Colon (tissue), 2 donors: ENCODE data around the gene AVPR2.

ENCODE experiments used
- FAIRE-seq: peaks from 2 replicates; lab custom pipeline; 2012; peaks lifted over from hg19 to GRCh38; lab: Jason Lieb, UNC
- donor health status: control.
- donor health status: control.

AVPR2 gene

DNA sequence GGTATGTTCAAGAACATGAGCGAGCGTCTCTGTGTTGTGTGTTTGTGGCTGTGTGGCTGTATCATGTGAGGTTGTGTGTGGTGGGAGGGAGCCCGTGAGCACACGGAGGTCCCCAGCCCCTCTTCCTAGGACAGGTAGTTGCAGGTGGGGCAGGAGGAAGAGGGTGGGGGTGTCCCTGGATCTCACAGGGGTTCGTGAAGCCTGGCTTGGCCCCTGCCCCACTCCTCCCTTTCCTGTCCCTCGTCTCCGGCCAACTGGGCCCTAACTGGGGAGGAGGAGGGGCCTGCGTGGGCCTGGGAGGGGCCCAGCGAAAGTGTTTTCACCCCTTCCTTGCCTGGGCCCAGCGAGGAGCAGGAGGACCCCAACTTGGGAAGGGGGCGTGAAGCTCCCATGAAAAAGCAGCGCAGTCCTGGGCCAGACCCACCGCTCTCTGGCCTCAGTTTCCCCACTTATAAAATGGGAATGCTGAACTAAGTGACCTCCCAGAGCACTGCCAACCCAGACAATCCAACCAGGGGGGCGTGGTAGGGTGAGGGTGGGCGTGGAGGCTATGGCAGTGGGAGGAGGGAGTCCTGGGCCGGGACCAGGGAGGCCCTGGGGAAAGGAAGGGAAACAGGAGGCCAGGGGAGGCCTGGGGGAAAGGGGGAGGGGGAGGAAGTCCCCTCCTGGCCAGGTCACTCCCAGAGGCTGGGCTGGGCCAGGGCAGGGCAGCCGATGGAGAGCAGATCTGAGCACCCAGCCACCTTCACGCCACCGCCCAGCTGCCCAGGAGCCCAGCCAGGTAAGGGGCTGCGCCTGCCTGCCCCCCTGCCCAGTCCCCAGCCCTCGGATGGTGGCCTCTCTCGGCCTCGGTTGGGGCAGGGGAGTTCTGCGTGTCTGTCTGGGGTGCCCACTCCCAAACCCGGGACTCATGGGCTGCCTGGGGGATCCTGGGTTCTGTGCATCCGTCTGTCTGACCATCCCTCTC, at the start of gene AVPR2:
Gene AVPR2 (plus strand): TSS at position 683 of the 967 bp plus-strand sequence. CDS start 473 bp downstream, outside the sequence.
- no peak for FAIRE-seq

DNA sequence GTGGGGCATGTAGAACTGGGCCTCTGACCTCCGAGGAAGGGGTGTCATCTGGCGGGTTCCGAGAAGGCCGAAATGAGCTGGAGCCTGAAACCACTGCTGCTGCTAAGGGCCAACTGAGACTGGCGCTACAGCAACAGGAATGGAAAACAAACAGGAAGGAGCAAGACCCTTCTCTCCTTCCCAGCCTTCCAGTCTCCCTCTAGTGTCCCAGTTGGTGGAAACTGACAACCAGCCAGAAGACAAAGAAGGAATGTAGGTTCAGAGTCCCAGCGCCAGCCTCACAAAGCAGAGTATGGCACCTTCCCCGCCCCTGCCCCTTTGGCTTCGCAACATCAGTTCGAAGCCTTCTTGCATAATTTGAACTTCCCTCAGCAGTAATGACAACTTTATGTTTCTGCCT, 49.8 kb upstream of the AVPR2 start:
- no peak for FAIRE-seq

DNA sequence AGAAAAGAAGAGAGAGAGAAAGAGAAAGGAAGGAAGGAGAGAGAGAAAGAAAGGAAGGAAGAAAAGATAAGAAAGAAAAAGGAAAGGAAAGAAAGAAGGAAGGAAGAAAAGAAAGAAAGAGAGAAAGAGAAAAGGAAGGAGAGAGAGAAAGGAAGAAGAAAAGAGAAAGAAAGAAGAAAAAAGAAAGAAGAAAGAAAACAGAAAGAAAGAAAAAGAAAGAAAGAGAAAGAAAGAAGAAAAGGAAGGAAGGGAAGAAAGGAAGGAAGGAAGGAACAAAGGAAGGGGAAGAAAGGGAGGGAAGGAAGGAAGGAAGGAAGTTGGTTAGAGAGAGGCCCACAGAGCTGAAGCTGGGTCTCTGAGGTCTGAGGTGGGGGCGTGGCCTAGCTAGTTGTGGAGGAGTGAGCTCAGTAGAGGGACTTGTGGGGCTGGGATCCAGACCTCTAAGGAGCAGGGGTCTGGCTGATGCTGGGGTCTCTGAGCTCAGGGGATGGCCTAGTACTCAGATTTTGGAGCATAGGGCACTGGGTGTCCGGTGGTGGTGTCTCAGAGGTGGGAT, 47.0 kb upstream of the AVPR2 start:
- FAIRE-seq: no peak

DNA sequence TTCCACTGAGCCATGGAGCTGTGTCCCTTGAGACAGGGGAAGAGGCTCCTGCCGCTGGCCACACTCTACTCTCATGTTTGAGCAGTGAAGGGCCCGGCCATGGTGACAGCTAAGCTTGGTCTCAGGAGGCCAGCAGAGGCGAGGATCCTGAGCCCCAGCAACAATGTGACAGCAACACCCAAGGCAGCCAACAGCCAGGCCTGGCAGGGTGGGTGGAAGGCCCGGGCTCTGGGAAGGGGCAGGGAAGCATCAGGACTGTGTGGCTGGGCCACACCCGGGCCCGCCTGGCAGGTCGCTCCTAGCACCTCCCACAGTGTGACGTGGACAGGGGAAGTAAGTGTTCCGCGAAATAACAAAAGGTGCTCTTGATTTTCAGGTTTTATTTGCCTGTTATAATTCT, 43.3 kb upstream of the AVPR2 start:
- FAIRE-seq: no peak

DNA sequence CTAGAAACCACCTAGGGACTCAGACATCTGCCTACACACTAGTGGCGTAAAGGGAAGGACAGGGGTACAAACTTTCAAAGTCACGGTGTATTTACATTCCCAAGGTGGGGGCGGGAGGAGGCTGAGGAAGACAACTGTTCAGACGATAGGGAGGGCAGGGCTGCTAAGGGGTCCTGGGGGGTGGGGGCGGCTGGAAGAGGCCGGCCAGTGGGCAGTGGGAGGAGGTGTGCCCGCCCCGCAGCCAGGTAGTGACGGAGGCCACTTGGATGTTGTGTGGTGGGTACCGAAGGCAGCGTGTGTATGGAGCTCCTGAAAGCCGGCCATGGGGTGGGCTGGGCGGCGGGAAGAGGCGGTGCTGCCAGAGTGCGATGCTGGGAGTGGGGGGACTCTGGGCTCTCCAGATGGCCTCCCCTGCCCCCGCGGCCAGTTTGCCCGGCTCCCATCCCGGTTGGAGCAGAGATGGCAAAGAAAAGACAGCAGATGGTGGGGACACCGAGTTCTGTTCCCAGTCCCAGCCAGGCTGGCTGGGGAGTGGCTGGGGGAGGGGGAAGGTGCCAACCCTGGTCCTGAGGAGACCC, 42.7 kb upstream of the AVPR2 start:
- FAIRE-seq: no peak

DNA sequence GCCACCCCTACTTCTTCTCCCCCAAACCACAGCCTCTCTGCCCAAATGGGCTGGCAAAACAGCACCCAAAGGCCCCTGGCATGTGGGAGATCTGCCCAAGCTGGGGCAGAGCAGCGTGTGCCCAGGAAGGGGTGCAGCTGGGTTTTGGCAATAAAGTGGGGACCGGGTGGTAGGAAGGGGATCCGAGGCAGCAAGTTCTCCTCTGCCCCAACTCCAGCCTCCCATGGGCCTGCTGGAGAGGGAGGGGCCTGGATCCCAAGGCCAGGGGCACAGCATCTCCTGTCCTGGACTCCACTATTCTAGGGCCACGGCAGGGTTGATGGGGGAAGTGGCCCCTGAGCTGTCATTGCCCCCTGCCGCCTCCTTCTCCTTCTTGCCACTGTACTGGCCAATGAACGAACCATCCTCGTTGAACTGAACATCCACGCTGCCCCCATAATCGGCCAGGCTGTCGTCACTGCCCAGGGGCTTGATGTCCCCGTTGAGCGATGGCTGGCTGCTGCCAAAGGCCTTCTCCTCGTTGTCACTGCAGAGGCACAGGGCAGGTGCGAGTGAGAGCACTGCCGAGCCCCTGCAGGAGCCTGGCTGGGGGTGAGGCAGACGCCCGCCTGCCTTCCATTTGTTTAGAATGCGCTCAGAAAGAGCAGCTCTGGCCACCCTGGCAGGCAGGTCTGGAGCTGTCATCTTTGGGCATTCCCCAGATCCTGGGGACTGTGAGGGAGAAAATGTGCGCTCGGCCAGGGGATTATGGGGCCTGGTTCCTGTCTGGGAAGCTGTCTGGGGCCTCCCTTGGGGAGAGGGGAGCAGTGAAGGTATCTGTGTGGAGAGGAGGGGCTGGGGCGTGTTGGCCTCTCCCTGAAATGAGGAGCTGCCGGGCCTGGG, 41.9 kb upstream of the AVPR2 start:
- FAIRE-seq: no peak

DNA sequence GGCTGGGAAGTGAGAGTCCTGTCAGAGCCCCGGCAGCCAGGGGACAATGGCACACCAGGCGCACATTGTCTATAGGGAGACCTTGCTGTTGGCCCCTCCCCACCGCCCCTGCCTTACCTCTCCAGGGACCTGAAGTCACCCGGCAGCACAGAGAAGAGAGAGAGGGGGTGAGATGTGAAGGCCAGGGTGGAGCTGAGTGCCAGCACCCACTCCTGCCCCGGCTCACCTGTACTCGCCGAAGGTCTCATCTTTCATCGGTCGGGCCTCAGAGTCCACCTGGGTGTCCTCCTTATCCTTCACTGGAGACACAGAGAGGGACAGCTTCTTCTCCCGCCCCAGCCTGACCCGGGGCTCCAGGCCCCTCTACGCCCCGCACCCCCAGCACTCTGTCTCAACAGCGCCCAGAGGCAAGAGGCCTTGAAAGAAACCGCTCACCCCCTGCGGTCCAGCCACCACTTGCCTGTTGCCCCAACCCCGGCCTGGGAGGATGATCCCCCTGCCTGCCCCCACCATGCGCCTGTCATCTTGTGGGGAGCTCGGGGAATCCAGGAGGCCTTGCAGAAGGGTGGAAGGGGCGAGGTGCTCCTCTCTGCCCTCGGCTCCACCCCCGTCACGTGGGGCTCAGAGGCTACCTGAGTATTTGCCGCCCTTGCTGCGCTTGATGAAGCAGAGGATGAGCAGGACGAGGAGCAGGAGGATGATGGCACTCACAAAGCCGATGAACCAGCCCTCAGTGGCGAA, 41.1 kb upstream of the AVPR2 start:
- FAIRE-seq: no peak

DNA sequence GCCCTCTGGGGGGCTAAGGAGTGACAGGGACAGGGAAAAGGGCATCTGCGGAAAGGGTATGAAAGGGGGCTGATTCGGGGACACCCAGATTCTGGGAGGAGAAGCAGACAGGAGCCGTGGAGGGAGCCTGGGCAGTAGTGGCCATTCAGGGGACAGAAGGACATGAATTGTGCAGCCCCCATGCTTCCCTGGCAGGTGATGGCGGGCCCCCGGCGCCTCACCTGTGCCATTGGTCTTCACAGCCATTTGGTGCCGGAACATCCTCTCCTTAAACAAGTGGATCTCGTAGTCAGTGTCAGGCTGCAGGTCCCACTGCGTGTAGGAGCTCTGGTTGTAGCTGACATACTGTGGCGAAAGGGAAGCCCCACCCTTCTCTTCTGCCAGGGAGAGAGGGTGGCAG, 40.4 kb upstream of the AVPR2 start:
- FAIRE-seq: no peak

DNA sequence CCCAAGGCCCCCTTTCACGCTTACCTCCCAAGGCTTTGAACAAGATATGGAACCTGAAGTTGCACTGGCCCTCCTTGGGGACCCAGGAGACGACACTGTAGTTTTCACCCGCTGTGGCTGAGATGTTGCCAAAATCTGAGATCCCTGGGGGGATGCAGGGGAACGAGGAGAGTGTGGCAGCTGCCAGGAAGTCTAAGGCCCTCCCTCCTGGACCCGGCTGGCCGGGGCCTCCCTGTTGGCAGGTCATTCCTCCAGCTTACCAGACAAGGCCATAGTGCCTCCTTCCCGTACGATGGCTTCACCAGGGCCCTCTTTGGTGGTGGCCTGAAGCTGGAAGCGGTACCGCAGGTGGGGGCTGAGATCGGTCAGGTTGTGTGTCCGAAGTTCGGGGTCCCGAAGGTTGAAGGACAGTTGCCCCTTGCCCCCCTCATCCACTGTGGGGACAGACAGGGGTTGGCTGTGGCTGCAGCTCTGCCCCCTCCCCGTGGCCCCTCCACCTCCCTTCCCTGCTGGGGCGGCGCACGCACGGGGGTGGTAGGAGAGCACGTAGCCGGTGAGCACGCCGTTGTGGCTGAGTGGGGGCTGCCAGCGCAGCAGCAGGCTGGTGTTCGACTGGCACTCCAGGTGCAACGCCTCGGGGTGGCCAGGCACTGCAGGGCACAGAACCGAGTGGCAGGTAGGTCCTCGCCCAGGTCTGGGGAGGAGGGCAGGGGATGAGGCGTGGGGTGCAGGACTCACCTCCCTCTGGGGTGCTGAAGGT, 39.7 kb upstream of the AVPR2 start:
- FAIRE-seq: no peak

DNA sequence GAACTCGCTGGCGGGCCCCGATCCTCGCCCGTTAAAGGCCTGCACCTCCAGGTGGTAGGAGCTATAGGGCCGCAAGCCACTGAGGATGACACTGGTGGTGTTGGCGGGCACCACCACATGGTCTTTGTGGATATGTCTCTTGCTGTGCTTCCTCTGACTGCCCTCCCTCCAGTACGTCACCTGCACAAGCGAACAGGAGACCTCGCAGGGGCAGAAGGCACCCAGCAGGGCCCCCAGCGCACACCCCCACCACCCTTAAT, 39.2 kb upstream of the AVPR2 start:
- FAIRE-seq: no peak

DNA sequence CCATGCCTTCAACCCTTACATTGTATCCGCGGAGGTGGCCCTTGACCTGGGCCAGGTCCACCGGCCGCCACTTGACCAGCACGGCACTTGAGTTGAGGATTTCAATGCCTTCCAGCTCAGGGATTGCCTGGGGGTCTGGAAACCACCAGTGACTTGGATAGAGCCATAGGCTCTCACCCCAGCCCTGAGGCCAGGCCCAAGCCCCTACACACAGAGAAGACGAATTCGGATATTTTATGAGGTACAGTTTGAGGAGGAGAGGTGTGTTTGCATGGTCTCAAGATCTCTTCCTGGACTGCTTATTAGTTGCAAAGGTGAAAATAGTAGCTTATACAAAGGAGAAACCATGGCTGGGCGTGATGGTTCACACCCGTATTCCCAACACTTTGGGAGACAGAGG, 38.8 kb upstream of the AVPR2 start:
- FAIRE-seq: no peak

DNA sequence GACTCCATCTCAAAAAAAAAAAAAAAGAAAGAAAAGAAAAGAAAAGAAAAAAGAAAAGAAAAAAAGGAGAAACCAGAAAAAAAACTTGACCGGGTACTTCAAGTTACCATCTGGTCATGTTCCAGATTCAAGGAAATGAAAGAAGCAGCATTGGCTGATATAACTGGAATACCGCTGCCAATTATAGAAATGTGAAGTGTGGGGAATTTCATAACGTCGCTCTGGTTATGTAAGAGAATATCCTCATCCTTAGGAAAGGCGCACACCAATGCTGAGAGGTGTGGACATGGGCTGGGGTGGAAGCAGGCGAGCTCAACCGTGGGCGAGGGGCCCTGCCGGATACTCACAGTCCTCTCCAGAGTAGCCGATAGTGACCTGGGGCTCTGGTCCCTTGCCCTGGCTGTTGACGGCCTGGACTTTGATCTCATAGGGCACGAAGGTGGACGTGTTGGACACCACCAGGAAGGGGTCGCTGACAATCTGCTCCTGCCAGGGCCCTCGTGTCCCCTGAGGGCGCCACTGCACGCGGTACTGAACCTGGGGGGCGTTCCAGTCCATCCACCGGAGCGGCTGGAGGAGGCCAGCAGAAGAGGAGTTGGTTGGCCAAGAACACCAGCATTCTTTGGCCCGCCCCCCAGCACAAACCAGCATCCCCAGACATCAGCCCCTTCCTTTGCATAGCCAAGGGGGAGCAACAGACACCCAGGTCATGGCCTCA, 38.0 kb upstream of the AVPR2 start:
- no peak for FAIRE-seq

DNA sequence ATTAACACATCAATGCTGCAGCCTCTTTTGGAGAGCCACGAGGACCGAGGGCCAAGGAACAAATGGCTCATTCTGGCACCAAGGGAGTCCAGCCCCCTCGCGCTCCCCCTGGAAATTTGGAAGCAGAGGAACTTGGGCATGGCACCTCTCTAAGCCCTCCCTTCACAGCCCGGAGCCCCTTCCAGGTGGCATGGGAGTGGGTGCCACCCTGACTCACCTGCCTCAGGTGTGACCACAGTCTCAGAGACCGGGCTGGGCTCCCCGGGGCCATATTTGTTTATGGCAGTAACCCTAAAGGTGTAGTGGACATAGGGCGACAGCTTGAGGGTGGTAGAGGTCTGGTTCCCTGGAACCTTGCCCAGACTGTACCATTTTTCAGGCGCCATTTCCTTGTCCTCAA, 37.3 kb upstream of the AVPR2 start:
- FAIRE-seq: no peak

DNA sequence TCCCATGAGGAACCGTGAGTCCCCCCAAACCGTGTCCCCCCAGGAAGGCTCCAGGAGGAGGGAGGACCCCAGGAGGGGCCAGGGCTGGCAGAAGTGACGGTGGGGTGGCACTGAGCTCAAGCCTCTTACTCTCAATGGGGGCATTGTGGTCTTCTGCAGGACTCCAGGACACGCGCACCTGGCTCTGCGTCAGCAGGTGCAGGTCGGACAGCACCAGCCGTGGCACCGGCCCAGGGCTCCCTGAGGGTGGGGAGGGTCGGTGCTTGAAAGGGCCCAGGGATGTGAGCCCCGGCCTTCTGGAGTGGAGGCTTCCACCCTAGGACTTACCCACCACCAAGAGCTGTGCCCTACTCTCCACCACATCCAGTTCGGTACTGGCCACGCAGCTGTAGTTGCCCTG, 36.8 kb upstream of the AVPR2 start:
- no peak for FAIRE-seq

DNA sequence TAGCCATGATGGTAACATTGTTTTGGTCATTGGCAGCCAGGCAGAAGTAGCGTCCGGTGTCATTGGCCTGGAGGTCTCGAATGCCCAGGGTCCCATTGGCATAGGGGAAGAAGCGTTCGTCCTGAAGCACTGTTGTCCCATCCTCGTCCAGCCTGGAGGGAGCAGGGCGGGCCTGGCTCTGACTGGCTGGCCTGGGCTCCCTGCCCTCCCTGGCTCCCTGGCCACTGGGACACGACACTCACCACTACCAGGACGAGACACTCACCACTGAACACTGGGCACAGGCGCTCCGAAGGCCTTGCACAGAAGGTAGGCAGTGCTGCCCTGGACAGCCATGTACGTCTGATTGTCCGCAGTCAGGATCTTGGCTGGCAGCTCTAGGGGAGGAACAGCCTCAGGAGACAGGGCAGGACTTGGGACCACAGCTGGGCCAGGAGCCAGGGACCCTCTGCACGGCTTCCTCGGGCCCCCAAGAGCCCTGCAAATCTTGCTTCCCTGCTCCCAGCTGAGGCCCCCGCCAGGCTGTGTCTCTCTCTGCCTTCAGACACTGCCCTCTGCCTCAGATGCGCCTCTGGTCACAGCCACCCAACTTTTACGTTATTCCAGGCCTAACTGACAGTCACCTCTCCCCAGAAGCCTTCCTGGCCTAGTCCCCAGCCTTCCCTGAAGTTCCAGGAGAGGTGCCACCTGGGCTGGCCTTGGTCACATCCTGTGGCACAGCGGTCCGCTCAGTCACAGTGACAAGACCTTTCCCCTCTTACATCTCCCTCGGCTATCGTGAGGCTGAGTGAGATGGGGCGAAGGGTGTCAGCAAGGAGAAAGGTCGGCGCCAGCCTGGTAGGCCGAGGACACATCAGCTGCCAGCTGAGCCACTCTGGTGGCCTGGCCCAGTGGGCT, 35.6 kb upstream of the AVPR2 start:
- FAIRE-seq: no peak

DNA sequence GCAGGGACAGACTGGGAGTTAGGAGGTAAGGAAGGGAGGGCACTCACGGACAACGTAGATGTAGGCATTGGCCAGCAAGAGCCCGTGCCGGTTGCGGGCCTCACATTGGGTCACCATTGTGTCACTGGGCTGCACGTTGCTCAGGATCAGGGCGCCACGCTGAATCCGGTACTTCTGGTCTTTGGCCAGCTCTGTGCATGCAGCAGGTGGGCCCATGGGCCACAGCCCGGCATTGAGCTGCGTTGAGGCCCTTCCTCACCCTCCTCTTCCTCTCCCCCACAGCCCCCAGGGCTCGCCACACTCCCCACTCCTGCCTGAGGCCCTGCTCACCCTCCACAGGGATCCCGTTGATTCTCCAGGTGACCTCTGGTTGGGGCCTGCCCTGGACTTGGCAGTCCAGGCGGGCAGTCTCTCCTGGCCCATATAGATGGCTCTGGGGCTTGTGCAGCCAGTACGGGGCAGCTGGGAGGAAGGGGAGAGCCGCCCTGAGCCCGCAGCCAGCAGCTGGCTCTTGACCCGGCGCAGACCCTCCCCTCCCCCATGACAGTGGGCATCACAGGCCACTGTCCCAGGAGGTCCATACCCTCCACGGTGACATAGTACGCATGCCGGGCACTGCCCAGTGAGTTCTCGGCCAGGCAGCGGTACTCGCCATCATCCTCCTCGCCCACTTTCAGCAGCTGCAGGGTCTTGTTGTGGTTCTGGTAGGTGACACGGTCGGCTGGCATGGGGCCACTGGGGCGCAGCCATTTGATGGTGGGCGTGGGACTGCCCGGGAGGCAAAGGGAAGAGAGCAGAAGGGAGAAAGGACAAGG, 34.8 kb upstream of the AVPR2 start:
- no peak for FAIRE-seq

DNA sequence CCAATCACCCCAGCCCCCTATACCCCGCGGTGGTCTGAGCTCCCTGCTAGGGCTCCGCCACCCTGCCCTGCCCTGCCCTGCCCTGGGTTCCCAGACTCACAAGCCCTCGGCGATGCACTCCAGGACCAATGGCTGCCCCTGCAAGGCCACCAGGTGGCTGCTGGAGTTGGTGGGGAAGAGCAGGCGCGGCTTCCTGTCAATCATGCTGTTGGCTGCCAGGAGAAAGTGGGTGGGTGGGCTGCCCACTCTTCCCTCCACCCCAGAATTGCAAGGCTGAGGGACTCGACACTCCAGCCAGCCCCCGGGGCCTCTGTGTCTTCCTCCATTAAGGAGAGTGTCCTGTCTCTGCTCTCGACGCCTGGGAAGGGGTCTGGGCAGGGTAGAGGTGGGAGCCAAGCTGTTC, 34.2 kb upstream of the AVPR2 start:
- no peak for FAIRE-seq

DNA sequence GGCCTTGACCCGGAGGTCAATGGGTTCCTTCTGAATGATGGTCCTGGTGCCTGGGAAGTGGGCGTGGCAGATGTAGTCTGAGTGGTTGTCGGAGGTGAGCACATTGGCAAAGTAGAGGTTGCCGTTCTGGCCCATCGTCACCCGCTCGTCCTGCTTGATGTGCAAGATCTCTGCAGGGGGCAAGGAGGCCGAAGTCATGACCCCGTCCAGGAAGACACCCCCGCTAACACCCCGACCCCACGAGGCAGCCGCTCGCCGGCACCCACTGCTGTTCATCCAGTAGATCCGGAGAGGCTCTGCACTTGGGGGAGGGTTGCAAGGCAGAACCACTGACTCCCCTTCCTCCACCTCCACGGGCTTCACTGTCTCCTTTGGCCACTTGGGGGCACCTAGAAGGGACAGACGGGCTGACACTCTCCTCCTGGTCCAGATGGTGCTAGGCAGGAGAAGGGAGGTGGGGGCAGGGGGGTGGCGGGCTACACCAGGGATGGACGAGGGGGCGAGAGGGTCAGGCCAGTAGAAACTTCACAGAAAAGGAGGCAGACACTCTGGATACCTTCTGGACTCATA, 33.6 kb upstream of the AVPR2 start:
- FAIRE-seq: no peak
